Measurements from ENCODE around the gene PPP1R37. TPM values are rescaled to one million over a fixed set of nuclear protein-coding genes. Genes with fewer than 3 reads are reported as not detected.

Gene PPP1R37
- total RNA-seq, 1 donor from 2014 or later: 38.6 TPM

GRCh38 chr19:45094707-45095106 is 1.7 kb downstream of the PPP1R37 start:
- no peaks in the 10 kb centered on the region for H3K36me3 Mint-ChIP-seq (ENCODE audit: low read depth)
- no peak for DNase-seq (ENCODE audit: low read depth, low spot score)
- H3K9me3 Mint-ChIP-seq: no peaks in the 10 kb centered on the region
- H3K4me1 Mint-ChIP-seq: peaks cover 71% of the 10 kb centered on the region
- H3K27ac Mint-ChIP-seq (ENCODE audit: unreplicated experiment): no peak overlapping the region
- H3K4me3 Mint-ChIP-seq: peak overlapping the region; percentile 96
- H3K27me3 Mint-ChIP-seq (ENCODE audit: low read depth): peaks cover 4% of the 10 kb centered on the region
- no peak for TF ChIP-seq CTCF (conservative IDR thresholded peaks at IDR 0.05)

GRCh38 chr19:45095496-45096413 is 2.8 kb downstream of the PPP1R37 start:
- Mint-ChIP-seq H3K4me1 (peaks cover 75% of the 10 kb centered on the region), H3K27ac (ENCODE audit: unreplicated experiment) (no peak overlapping the region), H3K4me3 (peak overlapping the region; percentile 77), H3K36me3 (ENCODE audit: low read depth) (no peaks in the 10 kb centered on the region), H3K27me3 (ENCODE audit: low read depth) (peaks cover 4% of the 10 kb centered on the region), H3K9me3 (no peaks in the 10 kb centered on the region)
- TF ChIP-seq CTCF (conservative IDR thresholded peaks at IDR 0.05): no peak
- DNase-seq (ENCODE audit: low read depth, low spot score): no peak

- H3K9me3 Mint-ChIP-seq: no peaks in the 10 kb centered on the region
- peak overlapping the region; percentile 31 for H3K27ac Mint-ChIP-seq (ENCODE audit: unreplicated experiment)
- peaks cover 4% of the 10 kb centered on the region for H3K27me3 Mint-ChIP-seq (ENCODE audit: low read depth)
- no peak for TF ChIP-seq CTCF (conservative IDR thresholded peaks at IDR 0.05)
- DNase-seq (ENCODE audit: low read depth, low spot score): no peak
- H3K36me3 Mint-ChIP-seq (ENCODE audit: low read depth): no peaks in the 10 kb centered on the region
- H3K4me1 Mint-ChIP-seq: peaks cover 70% of the 10 kb centered on the region
- peak overlapping the region; percentile 77 for H3K4me3 Mint-ChIP-seq
Measured at GRCh38 chr19:45096700-45097099, 3.7 kb downstream of the PPP1R37 start.

GRCh38 chr19:45097450-45097775 is 4.4 kb downstream of the PPP1R37 start:
- Mint-ChIP-seq H3K27ac (ENCODE audit: unreplicated experiment) (no peak overlapping the region), H3K4me1 (peaks cover 67% of the 10 kb centered on the region), H3K9me3 (no peaks in the 10 kb centered on the region), H3K4me3 (peak overlapping the region; percentile 77), H3K36me3 (ENCODE audit: low read depth) (no peaks in the 10 kb centered on the region), H3K27me3 (ENCODE audit: low read depth) (peaks cover 4% of the 10 kb centered on the region)
- DNase-seq (ENCODE audit: low read depth, low spot score): no peak
- no peak for TF ChIP-seq CTCF (conservative IDR thresholded peaks at IDR 0.05)

GRCh38 chr19:45097776-45098520 is 5.0 kb downstream of the PPP1R37 start:
- Mint-ChIP-seq H3K9me3 (no peaks in the 10 kb centered on the region), H3K36me3 (ENCODE audit: low read depth) (no peaks in the 10 kb centered on the region), H3K4me1 (peaks cover 62% of the 10 kb centered on the region), H3K27me3 (ENCODE audit: low read depth) (no peaks in the 10 kb centered on the region), H3K27ac (ENCODE audit: unreplicated experiment) (peak overlapping the region; percentile 52), H3K4me3 (peak overlapping the region; percentile 77)
- TF ChIP-seq CTCF (conservative IDR thresholded peaks at IDR 0.05): no peak
- DNase-seq (ENCODE audit: low read depth, low spot score): no peak

Data from neural crest cell (in vitro differentiated cells).